ENCODE measurements around the gene FRMPD1.
"Not testable (repeated sequence)": the region's sequence is repeated elsewhere in the genome, so short reads cannot be mapped to it uniquely, and the experiment has no call there.

The FRMPD1 gene

DNA sequence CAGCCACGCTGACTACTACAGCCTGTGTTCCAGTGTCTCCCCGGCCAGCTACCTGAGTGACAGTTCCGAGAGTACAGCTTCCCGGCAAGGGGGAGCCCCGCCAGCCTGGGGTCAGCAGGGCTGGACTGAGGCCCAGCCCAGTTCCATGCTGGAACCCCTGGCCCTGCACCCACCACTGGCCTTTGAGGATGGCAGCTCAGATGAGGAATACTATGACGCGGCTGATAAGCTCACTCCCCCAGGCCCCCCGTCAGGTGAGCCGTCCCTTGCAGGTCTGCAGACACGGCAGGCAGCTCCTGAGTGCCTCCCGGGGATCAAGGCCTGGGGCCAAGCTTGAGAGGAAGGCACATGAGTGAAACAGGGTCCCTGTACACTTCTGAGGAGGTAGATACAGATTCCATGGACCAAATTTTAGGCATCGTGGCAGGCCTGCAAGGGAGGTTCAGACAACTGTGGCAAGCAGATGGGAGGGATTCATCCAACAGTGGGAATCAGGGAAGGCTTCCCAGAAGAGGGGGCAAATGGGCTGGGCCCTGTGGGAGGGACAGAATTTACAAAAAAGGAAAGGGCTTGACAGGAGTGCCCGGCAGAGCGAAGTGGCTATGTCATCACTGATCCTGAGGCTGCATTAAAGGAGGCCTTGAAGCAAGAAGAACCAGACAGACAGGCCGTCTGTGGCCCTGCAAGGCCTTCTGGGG, 90.0 kb downstream of the FRMPD1 start:
- no peak for DNase-seq

DNA sequence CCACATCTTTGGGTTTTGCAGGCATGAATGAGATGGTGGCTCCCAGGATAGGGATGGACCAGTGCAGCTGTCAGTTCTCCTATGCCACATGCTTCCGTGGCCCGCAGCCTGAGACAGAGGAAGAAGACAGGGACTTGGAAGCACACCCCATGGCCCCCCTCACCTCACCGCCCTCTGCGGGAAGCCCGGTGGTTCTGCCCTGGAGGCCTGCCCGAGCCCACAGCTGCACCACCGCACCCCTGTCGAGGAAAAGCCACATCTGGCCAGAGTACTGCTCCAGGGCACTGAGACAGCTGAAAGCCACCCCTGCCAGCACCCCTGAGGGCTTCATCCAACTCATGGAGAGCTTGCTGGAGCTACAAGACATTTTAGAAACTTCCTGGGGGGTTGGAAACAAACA, 95.2 kb downstream of the FRMPD1 start:
- DNase-seq: no peak

DNA sequence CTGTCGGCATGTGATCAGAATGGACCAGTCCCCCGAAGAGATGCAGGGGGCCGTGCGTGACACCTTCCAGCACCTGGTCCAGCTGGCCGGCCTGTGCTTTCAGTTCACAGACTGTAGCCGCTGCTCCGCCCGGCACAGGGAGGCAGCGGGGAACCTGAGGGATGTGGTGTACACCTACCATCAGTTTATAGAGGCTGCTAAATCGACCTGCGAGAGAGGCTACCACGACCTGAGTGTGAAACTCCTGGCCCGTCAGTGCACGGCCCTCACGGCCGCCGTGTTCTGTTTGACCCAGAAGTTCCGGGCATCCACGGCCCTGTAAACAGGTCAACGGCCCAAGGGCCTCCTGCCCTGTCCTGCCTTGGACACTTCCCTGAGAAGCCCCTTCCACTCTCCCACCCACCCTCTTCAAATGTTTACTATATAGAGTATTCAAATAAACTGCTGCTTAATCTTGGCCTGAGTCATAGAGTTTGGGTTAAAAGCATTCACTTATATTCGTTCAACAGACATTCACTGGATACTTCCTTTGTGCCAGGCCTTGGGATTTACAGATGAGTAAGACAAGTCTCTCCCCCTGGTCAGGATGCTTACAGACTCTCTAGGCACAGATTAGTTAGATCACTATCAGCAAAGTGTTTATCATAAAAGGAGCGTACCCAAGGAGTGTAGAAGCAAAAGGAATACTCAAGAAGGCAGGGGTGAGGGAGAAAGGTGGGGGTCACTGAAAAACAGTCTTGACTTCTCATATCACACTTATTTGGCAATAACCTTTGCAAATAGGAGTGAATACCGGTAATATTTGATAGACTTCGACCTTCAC, 95.9 kb downstream of the FRMPD1 start:
- no peak for DNase-seq

DNA sequence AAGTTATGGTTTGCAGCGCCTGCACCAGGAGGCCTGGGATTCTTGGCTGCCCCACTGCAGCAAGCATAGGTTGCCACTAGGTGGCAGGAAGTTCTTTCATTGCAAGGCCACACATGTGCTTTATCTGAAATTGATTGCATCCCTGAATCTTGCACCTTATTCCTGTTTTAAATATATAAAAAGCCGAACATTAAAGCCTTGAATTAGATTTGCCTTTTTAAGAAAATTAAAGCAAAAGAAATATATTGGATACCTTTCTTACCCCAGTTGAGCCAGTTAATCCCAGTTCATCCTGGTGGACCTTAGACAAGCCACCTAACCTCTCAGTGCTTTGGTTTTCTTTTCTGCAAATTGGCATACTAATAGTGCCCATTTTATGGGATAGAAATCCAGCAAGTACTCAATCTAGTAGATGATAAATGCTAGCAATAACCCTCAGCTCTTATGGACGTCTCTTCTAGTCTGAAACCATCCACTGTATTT, 96.6 kb downstream of the FRMPD1 start:
- DNase-seq: no peak

DNA sequence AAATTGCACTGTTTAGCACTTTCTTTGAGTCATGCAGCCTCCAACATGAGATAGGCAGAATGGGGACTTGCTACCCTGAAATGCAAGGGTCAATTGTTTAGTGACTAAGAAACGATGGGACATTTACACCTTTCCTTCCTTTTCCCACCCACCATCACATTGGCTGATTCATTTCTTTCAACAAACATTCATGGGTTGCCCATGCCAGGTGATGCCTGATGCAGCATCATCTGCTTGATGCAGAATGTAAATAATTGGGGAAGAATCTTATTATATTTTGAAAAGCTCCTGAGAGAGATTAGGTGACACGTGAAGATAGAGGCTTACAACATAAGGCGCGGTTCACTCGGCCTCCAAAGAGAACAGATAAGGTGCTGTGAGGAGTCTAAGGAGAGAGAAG, 98.4 kb downstream of the FRMPD1 start:
- DNase-seq: no peak

DNA sequence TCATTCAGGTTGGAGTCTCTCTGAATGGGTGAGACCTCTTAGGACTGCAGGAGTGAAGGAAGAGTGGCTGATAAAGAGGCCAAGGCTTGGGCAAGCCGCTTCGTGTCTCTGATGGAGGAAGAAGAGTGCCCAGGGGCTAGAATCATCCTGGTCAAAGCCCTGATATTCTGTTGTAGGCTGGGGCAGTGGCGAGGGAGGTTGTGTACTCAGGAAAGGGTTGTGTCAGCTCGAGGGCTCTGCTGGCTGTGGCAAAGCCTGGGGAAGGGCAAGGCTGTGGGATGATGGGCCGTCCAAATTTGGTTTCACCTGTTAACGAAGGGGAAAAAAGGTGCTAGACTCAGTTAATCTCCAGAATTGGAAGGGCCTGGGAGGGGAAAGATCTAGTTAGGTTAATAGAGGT, 100.4 kb downstream of the FRMPD1 start:
- no peak for DNase-seq

DNA sequence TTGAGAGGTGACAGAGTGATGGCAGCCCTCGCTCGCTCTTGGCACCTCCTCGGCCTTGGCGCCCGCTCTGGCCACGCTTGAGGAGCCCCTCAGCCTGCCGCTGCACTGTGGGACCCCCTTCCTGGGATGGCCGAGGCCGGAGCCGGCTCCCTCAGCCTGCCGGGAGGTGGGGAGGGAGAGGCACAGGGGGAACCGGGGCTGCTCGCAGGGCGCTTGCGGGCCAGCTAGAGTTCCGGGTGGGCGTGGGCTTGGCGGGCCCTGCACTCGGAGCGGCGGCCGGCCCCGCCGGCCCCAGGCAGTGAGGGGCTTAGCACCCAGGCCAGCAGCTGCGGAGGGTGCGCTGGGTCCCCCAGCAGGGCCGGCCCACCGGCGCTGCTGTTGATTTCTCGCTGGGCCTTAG, 101.0 kb downstream of the FRMPD1 start:
- DNase-seq: not testable (repeated sequence)

DNA sequence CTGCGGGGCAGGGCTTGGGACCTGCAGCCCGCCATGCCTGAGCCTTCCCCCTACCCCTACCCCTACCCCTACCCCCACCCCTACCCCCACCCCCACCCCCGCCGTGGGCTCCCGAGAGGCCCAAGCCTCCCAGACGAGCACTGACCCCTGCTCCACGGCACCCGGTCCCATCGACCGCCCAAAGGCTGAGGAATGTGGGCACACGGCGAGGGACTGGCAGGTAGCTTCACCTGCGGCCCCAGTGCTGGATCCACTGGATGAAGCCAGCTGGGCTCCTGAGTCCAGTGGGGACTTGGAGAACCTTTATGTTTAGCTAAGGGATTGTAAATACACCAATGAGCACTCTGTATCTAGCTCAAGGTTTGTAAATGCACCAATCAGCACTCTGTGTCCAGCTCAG, 101.4 kb downstream of the FRMPD1 start:
- not testable (repeated sequence) for DNase-seq

DNA sequence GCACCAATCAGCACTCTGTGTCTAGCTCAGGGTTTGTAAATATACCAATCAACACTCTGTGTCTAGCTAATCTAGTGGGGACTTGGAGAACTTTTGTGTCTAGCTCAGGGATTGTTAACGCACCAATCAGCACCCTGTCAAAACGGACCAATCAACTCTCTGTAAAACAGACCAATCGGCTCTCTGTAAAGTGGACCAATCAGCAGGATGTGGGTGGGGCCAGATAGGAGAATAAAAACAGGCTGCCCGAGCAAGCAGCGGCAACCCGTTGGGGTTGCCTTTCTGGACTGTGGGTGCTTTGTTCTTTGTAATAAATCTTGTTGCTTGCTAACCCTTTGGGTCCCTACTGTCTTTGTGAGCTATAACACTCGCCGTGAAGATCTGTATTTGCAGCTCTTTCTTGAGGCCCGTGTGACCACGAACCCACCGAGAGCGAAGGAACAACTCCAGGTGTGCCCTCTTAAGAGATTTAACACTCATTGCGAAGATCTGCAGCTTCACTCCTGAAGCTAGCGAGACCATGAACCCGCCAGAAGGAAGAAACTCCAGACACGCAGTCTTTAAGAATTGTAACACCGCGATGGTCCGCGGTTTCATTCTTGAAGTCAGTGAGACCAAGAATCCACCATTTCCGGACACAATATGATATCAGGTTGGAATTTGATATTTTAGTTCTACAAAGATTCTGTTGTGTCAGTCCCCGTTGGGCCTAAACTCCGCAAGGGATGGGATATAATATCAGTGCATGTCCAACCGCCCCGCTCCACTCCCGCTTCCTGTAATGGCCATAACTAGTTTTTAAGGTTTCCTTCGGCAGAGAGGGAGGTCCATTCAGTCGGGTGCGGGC, 102.1 kb downstream of the FRMPD1 start:
- DNase-seq: no peak

DNA sequence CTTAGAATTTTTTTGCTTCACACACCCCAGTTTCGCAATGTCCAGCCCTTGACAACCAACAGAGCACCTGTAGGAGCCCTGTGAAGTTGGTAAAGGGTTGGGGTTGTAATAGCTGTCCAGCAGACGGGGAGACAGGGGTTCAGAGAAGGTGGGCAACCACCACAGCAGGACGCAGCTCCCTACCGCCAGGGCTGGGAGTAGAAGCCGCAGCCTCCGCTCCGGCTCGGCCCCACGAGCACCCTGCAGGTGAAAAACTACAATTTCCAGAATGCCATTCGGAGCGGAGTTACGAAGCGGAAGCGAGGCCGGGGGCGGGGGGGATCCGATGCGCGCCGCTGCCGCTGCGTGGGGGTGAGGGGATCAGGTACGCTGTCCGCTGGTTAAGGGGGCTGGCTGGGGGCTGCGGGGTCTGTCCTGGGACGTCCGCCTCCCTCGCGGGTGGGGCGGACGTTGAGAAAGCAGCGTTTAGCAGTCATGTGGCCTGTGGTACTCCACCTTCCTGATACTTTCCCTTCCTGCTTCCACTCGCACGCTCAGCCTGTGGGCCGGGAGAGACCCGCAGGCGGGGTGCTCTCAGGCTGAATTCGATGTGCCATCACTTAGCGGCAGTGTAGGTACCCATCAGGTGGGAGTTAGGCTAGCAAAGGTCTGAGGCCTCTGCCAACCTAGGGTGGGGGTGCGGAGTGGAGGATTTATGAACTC, 102.9 kb downstream of the FRMPD1 start, which contains the start of gene TRMT10B:
TSS of gene TRMT10B (plus strand) at position 317 of the 702 bp plus-strand sequence. CDS start 8,127 bp downstream, outside the sequence.
- DNase-seq: no peak

DNA sequence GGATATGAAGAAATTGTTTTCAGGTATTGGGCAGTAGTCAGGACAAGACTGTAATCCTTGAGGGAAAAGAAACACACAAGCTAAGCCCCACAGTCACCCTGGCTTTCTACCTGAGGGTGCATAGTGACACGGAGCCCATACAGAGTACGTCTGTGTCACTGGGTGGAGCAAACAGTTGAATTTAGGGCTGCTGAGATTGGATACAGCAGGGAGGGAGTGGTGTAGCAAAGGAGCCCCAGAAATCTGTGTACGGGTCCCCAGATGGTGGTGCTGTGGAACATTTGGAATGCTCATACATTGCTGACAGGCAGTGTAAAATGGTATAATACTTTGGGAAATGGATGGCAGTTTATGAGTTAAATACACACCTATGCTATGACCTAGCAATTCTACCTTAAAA, 108.0 kb downstream of the FRMPD1 start:
- no peak for DNase-seq

DNA sequence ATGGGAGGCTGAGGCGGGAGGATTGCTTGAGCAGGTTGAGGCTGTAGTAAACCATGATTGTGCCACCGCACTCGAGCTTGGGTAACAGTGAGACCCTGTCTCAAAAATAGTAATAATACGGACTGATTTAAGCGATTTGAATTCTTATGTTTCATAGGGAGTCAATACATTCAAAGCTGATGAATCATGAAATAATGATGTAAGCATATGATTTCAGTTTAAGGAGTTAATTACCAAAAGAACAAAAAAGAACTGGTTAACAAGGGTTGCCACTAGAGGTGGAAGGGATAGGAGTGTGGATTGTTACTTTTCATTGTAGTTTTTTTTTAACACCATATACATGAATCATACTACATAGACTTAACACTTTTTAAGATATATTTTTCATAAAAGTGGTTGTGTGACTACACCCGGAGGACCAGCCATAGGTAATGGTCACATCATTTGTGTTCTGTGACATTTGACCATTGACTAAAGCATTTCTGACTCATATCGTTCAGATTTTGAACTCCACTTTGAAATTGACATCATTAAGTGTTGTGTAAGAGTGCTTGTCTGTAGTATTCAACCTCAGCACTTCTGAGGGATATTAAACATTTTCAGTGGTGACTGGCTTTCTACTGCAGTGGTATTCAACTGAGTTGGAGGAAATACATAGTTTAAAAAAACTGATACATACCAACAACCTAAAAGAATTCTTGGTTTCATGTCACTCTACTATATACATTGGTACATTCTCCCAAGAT, 109.8 kb downstream of the FRMPD1 start:
- no peak for DNase-seq

DNA sequence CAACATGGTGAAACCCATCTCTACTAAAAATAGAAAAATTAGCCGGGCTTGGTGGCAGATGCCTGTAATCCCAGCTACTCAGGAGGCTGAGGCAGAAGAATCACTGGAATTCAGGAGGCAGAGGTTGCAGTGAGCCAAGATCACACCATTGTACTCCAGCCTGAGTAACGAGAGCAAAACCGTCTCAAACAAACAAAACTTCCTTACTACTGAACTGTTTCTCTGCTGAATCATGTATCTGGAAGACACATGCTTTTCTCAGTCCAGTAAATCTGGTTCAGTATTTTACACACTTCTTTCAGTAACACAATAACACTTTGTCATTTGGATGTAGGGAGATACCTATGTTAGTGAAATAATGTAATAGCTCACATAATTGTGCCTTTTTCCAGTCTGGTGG, 110.8 kb downstream of the FRMPD1 start:
- no peak for DNase-seq

DNA sequence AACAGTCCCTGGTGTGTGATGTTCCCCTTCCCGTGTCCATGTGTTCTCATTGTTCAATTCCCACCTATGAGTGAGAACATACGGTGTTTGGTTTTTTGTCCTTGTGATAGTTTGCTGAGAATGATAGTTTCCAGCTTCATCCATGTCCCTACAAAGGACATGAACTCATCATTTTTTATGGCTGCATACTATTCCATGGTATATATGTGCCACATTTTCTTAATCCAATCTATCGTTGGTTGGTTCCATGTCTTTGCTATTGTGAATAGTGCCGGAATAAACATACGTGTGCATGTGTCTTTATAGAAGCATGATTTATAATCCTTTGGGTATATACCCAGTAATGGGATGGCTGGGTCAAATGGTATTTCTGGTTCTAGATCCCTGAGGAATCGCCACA, 114.5 kb downstream of the FRMPD1 start:
- not testable (repeated sequence) for DNase-seq

DNA sequence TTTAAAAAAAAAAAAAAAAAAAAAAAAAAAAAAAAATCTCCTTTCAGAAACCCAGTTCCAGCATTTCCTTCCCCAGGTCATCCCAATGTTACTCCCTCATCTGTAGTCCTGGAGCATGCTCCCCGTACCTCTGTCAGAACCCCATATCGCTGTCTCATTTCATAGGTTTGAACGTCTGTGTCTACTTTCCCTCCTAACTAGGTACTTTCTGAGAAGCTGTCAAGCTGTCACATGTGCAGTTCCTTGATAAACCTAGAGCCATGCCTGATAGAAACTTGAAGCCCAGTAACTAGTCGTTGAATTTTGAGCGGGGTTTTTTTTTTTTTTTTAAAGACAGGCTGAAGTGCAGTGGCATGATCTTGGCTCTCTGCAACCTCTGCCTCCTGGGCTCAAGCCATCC, 118.6 kb downstream of the FRMPD1 start:
- DNase-seq: no peak

DNA sequence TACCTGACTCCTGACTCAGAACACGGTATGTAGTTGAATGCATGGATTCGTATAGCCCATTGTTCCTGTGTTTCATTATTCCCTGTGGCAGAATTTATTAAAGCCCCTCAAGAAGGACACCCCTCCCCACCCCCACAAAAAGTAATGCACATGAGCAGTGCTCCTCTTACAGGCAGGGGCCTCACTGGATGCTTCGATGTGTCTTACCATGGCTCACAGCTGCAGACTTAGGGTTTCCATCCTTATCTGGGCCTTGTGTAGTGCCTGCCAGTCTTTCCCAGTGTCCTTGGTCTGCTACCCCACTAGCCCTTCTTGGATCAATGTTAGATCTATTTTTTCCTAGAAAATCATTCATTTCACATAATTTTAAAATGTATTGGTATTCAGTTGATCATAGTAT, 119.2 kb downstream of the FRMPD1 start:
- no peak for DNase-seq

DNA sequence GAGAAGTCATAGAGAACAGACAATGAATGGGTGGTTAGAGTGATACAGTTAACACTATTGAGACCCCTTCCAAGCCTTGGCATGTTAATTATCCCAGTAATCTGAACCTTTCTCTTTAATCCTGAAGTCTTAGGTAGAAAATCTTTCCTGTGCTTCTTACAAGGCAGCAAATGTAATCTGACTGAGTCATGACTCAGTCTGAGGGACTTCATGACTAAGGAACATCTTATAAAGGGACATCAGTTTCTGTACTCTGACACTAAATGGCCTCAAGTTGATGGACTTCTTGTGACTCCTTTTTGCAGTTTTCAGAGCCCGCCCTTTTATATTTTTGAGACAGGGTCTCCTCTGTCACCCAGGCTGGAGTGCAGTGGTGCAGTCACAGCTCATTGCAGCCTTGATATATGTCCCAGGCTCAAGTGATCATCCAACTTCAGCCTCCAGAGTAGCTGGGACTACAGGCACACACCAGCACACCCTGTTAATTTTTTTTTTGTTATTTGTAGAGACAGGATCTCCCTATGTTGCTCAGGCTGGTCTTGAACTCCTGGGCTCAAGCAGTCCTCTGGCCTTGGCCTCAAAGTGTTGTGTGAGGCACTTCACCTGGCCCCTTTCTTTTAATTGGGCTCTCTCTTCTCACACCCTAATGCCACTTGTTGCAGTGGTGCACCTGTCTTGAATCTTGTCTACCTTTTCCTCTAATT, 124.6 kb downstream of the FRMPD1 start:
- DNase-seq: no peak

DNA sequence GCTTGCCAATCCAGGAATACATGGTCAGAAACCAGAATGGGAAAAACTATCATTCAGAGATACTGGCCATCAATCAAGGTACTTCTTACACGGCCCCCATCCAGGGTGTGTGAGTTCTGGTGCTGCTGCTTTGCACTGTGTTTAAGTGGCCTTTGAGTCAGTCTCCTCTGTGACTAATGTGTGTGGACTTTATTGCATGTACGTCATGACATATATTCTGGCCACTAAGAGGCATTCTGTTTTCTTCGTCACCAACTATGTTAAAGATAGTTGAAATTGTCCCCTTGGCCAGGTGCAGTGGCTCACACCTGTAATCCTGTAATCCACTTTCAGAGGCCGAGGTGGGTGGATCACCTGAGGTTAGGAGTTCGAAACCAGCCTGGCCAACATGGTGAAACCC, 125.6 kb downstream of the FRMPD1 start:
- DNase-seq: no peak

DNA sequence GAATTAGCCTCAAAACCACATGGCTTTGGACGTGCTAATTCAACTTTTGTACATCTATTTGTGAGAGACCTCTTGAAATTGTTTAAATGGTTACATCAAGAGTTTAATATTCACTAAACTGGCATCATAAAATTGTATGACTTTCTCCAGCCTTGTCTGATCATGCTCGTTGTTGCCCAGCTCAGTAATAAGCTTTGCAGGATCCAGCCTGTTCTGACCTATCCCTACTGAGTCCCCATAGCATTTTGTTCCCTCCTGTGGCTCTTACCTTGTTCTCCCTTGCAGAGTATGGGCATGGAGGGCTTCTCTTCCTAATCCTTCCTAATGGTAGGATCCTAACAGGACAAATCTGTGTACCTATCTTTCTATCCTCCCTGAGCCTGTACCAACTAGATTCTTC, 127.8 kb downstream of the FRMPD1 start:
- DNase-seq: no peak

DNA sequence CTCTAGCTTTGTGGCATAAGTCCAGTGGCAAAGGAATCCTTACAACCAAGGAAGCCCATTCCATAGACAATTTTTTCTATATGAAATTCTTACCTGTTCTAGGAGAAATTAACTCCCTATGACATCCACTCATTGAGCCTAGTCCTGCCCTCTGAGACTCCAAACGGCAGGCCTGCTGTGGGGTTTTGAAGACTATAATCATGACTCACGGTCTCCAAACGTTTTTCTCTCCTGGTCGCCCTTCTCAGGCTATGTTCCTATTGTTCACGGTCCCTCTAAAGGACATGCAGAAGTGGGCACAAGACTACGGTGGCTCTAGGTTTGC, 133.5 kb downstream of the FRMPD1 start:
- DNase-seq: no peak

Data from GOT3 (cell line).